Activated T-cell treated with anti-CD3 and anti-CD28 coated beads, Interleukin-2, amount 50 U/mL, for 4 hours (primary cell): ENCODE measurements around the gene NPFFR2. TPM values are rescaled to one million over a fixed set of nuclear protein-coding genes. Genes with fewer than 3 reads are reported as not detected.
"Not testable (repeated sequence)": the region's sequence is repeated elsewhere in the genome, so short reads cannot be mapped to it uniquely, and the experiment has no call there.

Experiments used
- ATAC-seq, 2 donors: fragments of 200-7000 bp; cut with Tn5 transposase; one replicate each; pipeline ENCODE4 v1.10.0; 2021
- DNase-seq: peaks from one replicate; pipeline ENCODE4 v3.0.0-alpha.2; 2020
- H3K27me3 Mint-ChIP-seq: one replicate; pipeline ENCODE4 v1.8.0; 2021; ENCODE audit warnings: low read depth, mixed read lengths
- H3K36me3 Mint-ChIP-seq: one replicate; pipeline ENCODE4 v1.8.0; 2022; ENCODE audit warnings: mixed read lengths; ENCODE audit not compliant: insufficient read depth
- H3K4me1 Mint-ChIP-seq: one replicate; pipeline ENCODE4 v1.8.0; 2021; ENCODE audit warnings: low read depth, mixed read lengths
- H3K4me3 Mint-ChIP-seq: one replicate; pipeline ENCODE4 v1.8.0; 2021; ENCODE audit warnings: mild to moderate bottlenecking, moderate library complexity, mixed read lengths
- H3K9me3 Mint-ChIP-seq: one replicate; pipeline ENCODE4 v1.8.0; 2021; ENCODE audit warnings: mixed read lengths
- total RNA-seq, 3 donors: library from RNA; stranded (reverse); gene quantifications; one replicate each; pipeline ENCODE4 v1.2.1, GENCODE V29; 2021

The NPFFR2 gene
- total RNA-seq, 3 donors from 2014 or later = not detected

- ATAC-seq = no peak
- peaks cover 4% of the 10 kb centered on the region for H3K9me3 Mint-ChIP-seq
Observed at GRCh38 chr4:72084587-72085011, 52.8 kb downstream of the NPFFR2 start.

DNA sequence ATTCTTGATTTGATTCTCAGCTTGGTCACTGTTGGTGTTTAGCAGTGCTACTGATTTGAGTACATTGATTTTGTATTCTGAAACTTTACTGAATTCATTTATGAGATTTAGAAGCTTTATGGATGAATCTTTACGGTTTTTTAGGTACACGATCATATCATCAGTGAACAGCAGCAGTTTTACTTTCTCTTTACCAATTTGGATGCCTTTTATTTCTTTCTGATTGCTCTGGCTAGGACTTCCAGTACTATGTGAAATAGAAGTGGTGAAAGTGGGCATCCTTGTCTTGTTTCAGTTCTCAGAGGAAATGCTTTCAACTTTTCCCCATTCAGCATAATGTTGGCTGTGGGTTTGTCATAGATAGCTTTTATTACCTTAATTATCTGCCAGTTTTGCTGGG lies 58.8 kb downstream of the NPFFR2 start:
- not testable (repeated sequence) for H3K4me1 Mint-ChIP-seq, H3K36me3 Mint-ChIP-seq, H3K9me3 Mint-ChIP-seq, DNase-seq, H3K4me3 Mint-ChIP-seq, H3K27me3 Mint-ChIP-seq, ATAC-seq

More at GRCh38 chr4:72084587-72085011, 52.8 kb downstream of the NPFFR2 start:
- no peak for DNase-seq
- Mint-ChIP-seq H3K4me1 (no peaks in the 10 kb centered on the region), H3K36me3 (no peaks in the 10 kb centered on the region), H3K27me3 (no peaks in the 10 kb centered on the region), H3K4me3 (no peak overlapping the region)

- H3K27me3 Mint-ChIP-seq = no peaks in the 10 kb centered on the region
- peaks cover 7% of the 10 kb centered on the region for H3K9me3 Mint-ChIP-seq
- H3K4me3 Mint-ChIP-seq = no peak overlapping the region
- DNase-seq = no peak
- H3K36me3 Mint-ChIP-seq = no peaks in the 10 kb centered on the region
- no peak for ATAC-seq
- H3K4me1 Mint-ChIP-seq = no peaks in the 10 kb centered on the region
Observed at GRCh38 chr4:72094059-72094797, 62.4 kb downstream of the NPFFR2 start.

GRCh38 chr4:72107456-72107855 lies 75.7 kb downstream of the NPFFR2 start:
- DNase-seq (no peak), ATAC-seq (no peak)
- H3K36me3 Mint-ChIP-seq = no peaks in the 10 kb centered on the region
- no peaks in the 10 kb centered on the region for H3K27me3 Mint-ChIP-seq
- no peaks in the 10 kb centered on the region for H3K9me3 Mint-ChIP-seq
- H3K4me1 Mint-ChIP-seq = peaks cover 3% of the 10 kb centered on the region
- H3K4me3 Mint-ChIP-seq = no peak overlapping the region

DNA sequence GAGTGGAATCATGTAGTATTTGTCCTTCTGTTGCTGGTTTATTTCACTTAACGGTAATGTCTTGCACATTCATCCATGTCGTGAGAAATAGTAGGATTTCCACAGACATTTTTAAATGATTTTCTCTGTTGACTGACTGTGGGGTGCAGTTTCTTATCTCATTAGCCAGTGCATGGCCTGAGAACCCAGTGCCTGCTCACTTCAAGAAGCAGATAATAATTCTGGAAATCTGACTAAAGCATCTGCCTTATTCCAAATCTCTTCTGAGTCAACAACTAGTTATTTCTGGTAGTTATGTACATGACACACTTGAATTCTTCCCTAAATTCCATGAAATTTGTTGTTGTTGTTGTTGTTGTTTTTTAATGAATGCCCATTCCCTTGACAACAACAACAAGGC lies 77.6 kb downstream of the NPFFR2 start:
- no peaks in the 10 kb centered on the region for H3K27me3 Mint-ChIP-seq
- no peak for ATAC-seq
- H3K9me3 Mint-ChIP-seq = no peaks in the 10 kb centered on the region
- peaks cover 3% of the 10 kb centered on the region for H3K4me1 Mint-ChIP-seq
- no peak for DNase-seq
- H3K36me3 Mint-ChIP-seq = no peaks in the 10 kb centered on the region
- H3K4me3 Mint-ChIP-seq = no peak overlapping the region

- no peaks in the 10 kb centered on the region for H3K9me3 Mint-ChIP-seq
- DNase-seq (no peak), ATAC-seq (peak; percentile 14 to 22)
- peaks cover 3% of the 10 kb centered on the region for H3K4me1 Mint-ChIP-seq
- H3K27me3 Mint-ChIP-seq = no peaks in the 10 kb centered on the region
- no peaks in the 10 kb centered on the region for H3K36me3 Mint-ChIP-seq
- no peak overlapping the region for H3K4me3 Mint-ChIP-seq
Observed at GRCh38 chr4:72109959-72110497, 78.2 kb downstream of the NPFFR2 start.

GRCh38 chr4:72110886-72111285 lies 79.1 kb downstream of the NPFFR2 start:
- DNase-seq = no peak
- peaks cover 3% of the 10 kb centered on the region for H3K4me1 Mint-ChIP-seq
- no peak overlapping the region for H3K4me3 Mint-ChIP-seq

DNA sequence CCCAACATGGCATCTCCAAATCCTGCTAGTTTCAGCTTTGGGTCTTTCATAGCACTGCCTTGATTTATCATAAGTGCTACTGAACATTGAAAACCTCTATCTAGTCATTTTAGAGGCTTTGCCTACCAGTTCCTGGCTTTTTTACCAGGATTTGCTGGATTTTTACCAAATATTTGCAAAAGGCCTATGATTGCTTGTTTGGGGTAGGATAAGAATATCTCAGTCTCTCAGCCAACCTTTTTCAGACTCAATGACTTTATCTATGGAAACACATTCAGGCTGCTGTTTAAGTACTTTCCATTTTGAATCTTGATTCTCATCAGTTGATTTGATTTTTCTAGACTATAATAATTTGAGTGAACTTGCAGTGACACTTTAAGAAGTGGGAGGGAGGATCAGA lies 80.1 kb downstream of the NPFFR2 start:
- peaks cover 3% of the 10 kb centered on the region for H3K4me1 Mint-ChIP-seq
- ATAC-seq (no peak), DNase-seq (no peak)
- no peaks in the 10 kb centered on the region for H3K9me3 Mint-ChIP-seq
- H3K4me3 Mint-ChIP-seq = no peak overlapping the region
- no peaks in the 10 kb centered on the region for H3K36me3 Mint-ChIP-seq
- H3K27me3 Mint-ChIP-seq = no peaks in the 10 kb centered on the region

More at GRCh38 chr4:72110886-72111285, 79.1 kb downstream of the NPFFR2 start:
- no peaks in the 10 kb centered on the region for H3K36me3 Mint-ChIP-seq
- no peaks in the 10 kb centered on the region for H3K9me3 Mint-ChIP-seq
- H3K27me3 Mint-ChIP-seq = no peaks in the 10 kb centered on the region
- ATAC-seq = no peak

DNA sequence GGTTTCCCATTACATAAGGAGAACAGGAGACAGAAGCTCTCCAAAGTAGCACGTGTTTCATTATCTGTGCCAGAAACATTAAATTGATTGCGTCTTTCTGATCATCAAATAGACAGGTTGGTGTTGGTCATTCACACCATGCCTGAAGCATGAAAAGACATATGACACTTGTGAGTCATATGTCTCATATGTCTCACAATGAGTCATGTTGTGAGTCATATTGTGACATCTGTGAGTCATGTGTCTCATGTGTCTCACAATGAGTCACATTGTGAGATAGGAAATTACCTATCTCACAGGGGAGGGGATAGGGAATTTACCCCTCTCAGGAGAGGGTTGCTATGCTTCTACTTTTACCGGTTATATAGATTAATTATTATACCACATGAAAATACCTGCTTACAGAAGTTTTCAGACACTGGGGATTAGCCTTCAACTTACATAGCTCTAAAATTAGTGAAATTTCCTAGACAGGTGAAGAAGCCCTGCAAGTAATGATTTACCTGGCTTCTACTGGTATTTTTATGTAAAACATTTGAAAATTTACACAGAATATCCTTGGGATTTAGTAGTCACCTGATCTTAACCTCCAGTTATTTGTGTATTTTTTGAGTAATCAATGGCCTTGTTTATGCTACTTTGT lies 80.8 kb downstream of the NPFFR2 start:
- peaks cover 3% of the 10 kb centered on the region for H3K4me1 Mint-ChIP-seq
- DNase-seq = no peak
- H3K4me3 Mint-ChIP-seq = no peak overlapping the region
- H3K9me3 Mint-ChIP-seq = no peaks in the 10 kb centered on the region
- no peaks in the 10 kb centered on the region for H3K27me3 Mint-ChIP-seq
- peak; percentile 87 to 90 for ATAC-seq
- no peaks in the 10 kb centered on the region for H3K36me3 Mint-ChIP-seq

- DNase-seq = no peak
- ATAC-seq = no peak
- no peaks in the 10 kb centered on the region for H3K27me3 Mint-ChIP-seq
- no peak overlapping the region for H3K4me3 Mint-ChIP-seq
- H3K36me3 Mint-ChIP-seq = no peaks in the 10 kb centered on the region
- H3K4me1 Mint-ChIP-seq = no peaks in the 10 kb centered on the region
- H3K9me3 Mint-ChIP-seq = peaks cover 4% of the 10 kb centered on the region
Observed at GRCh38 chr4:72118017-72118416, 86.2 kb downstream of the NPFFR2 start.

DNA sequence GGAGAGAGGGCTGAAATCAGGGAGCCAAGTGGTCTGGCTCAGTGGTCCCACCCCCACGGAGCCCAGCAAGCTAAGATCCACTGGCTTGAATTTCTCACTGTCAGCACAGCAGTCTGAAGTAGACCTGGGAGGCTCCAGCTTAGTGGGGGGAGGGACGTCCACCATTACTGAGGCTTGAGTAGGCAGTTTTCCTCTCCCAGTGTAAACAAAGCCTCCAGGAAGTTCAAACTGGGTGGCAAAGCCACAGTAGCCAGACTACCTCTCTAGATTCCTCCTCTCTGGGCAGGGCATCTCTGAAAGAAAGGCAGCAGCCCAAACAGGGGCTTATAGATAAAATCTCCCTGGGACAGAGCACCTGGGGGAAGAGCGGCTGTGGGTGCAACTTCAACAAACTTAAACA lies 88.1 kb downstream of the NPFFR2 start:
- no peaks in the 10 kb centered on the region for H3K4me1 Mint-ChIP-seq
- no peak for ATAC-seq
- no peaks in the 10 kb centered on the region for H3K27me3 Mint-ChIP-seq
- no peak for DNase-seq
- H3K36me3 Mint-ChIP-seq = no peaks in the 10 kb centered on the region
- H3K4me3 Mint-ChIP-seq = no peak overlapping the region
- peaks cover 4% of the 10 kb centered on the region for H3K9me3 Mint-ChIP-seq

GRCh38 chr4:72128741-72129140 lies 96.9 kb downstream of the NPFFR2 start:
- Mint-ChIP-seq H3K4me1 (no peaks in the 10 kb centered on the region), H3K4me3 (no peak overlapping the region), H3K36me3 (no peaks in the 10 kb centered on the region), H3K9me3 (no peaks in the 10 kb centered on the region), H3K27me3 (no peaks in the 10 kb centered on the region)
- no peak for ATAC-seq
- no peak for DNase-seq

GRCh38 chr4:72136429-72136828 lies 104.6 kb downstream of the NPFFR2 start:
- H3K4me1 Mint-ChIP-seq = no peaks in the 10 kb centered on the region
- H3K27me3 Mint-ChIP-seq = no peaks in the 10 kb centered on the region
- DNase-seq (no peak), ATAC-seq (no peak)
- no peak overlapping the region for H3K4me3 Mint-ChIP-seq
- no peaks in the 10 kb centered on the region for H3K9me3 Mint-ChIP-seq
- H3K36me3 Mint-ChIP-seq = no peaks in the 10 kb centered on the region

- H3K9me3 Mint-ChIP-seq, ATAC-seq, H3K4me3 Mint-ChIP-seq, DNase-seq, H3K4me1 Mint-ChIP-seq, H3K36me3 Mint-ChIP-seq, H3K27me3 Mint-ChIP-seq: not testable (repeated sequence)
Observed at GRCh38 chr4:72139997-72140396, 108.2 kb downstream of the NPFFR2 start.

DNA sequence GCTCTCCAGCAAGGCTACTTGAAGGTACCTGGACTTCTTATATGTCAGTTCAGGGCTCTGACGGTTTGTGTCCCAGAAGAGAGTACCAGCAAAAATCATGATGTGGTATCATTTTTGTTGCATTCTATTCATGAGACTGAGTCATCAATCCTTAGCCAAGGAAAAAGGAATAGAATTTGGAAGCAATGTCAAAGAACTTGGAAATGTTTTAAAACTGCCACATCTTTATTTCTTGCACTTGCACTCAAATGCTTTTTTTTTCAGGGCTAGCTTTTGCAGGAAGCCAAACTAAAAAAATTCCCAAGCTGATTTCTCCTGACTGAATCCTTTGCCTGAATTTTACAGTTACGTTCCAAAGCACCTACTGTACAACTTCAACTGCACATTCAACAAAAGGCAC lies 112.4 kb downstream of the NPFFR2 start:
- no peaks in the 10 kb centered on the region for H3K36me3 Mint-ChIP-seq
- ATAC-seq = no peak
- no peaks in the 10 kb centered on the region for H3K27me3 Mint-ChIP-seq
- no peaks in the 10 kb centered on the region for H3K9me3 Mint-ChIP-seq
- no peaks in the 10 kb centered on the region for H3K4me1 Mint-ChIP-seq
- H3K4me3 Mint-ChIP-seq = no peak overlapping the region
- no peak for DNase-seq
